HepG2 (cell line): ENCODE measurements around the gene TTLL11. TPM values are rescaled to one million over a fixed set of nuclear protein-coding genes. Genes with fewer than 3 reads are reported as not detected.
A peak's percentile ranks its signal among the peaks of the same experiment; 100 is the strongest.

Source experiments
- ATAC-seq: fragments of 200-7000 bp; cut with Tn5 transposase; 3 replicates; pipeline ENCODE4 v1.9.1; 2020; ENCODE audit warnings: mild to moderate bottlenecking, moderate library complexity
- BruUV-seq: library from RNA; stranded (reverse); fragments of 400-500 nt; replicated peaks from 2 replicates; lab custom pipeline; 2021; lab: Mats Ljungman, UMichigan
- CTCF ChIA-PET: fragments of 300-600 bp; formaldehyde crosslinking; extraction: SDS; loops from one replicate; lab custom pipeline; 2021; ENCODE audit warnings: low total read pairs, inconsistent platforms, low intra/inter-chr PET ratio; lab: Yijun Ruan, JAX
- POLR2A ChIA-PET: fragments of 350-600 bp; sonication (Branson Sonifier 250); formaldehyde crosslinking; loops from one replicate; lab custom pipeline; 2020; ENCODE audit warnings: antibody characterized with exemption, inconsistent platforms; lab: Yijun Ruan, JAX
- DNase-seq: peaks from one replicate; pipeline ENCODE4 v3.0.0-alpha.2; 2015; ENCODE audit warnings: low spot score
- FAIRE-seq: peaks from 3 replicates; lab custom pipeline; 2011; peaks lifted over from hg19 to GRCh38; lab: Jason Lieb, UNC
- H2AFZ ChIP-seq: one replicate; pipeline ENCODE4 v1.6.1; 2011; ENCODE audit warnings: low read length, inconsistent platforms
- H3K27ac ChIP-seq: fragments of 300-600 bp; 3 replicates; pipeline ENCODE4 v1.8.0; 2011; ENCODE audit warnings: mixed run types, mild to moderate bottlenecking, mixed read lengths, low read length, inconsistent platforms; ENCODE audit not compliant: insufficient read depth; ENCODE audit errors: extremely low read length
- H3K27me3 ChIP-seq, 2 experiments: fragments of 200-600 bp in 1 of 2; 2 replicates in 1 of 2; 3 replicates in 1 of 2; pipeline versions ENCODE4 v1.6.0 to v1.8.0; 2011; ENCODE audit warnings: low read length in 2 of 2, mild to moderate bottlenecking in 2 of 2, moderate library complexity in 2 of 2, inconsistent platforms in 1 of 2; ENCODE audit not compliant: insufficient read depth in 2 of 2, control insufficient read depth in 1 of 2
- H3K36me3 ChIP-seq, 2 experiments: fragments of 200-600 bp in 1 of 2; replicated peaks in 1 of 2; 2 replicates in 1 of 2; 3 replicates in 1 of 2; pipeline versions ENCODE4 v1.5.1 to v1.8.0; 2011; ENCODE audit warnings: low read length in 2 of 2, inconsistent platforms in 1 of 2; ENCODE audit not compliant: insufficient read depth in 2 of 2, control insufficient read depth in 1 of 2
- H3K4me1 ChIP-seq: 2 replicates; pipeline ENCODE4 v1.5.1; 2012; ENCODE audit warnings: low read length, inconsistent platforms; ENCODE audit not compliant: insufficient read depth
- H3K4me2 ChIP-seq: 2 replicates; pipeline ENCODE4 v1.6.0; 2011; ENCODE audit warnings: low read depth, low read length, inconsistent platforms
- H3K4me3 ChIP-seq, 3 experiments: fragments of 200-600 bp in 1 of 3; sonication (generic), shearing (Covaris generic) in 1 of 3; replicated peaks in 1 of 3; 2 replicates each; pipeline ENCODE4 v1.5.1; 2011 to 2016; ENCODE audit warnings: low read length in 3 of 3, inconsistent platforms in 2 of 3, low read depth in 2 of 3, mild to moderate bottlenecking in 2 of 3, control low read depth in 1 of 3, mixed read lengths in 1 of 3; ENCODE audit not compliant: insufficient read depth in 1 of 3
- H3K79me2 ChIP-seq: one replicate; pipeline ENCODE4 v1.6.1; 2011; ENCODE audit warnings: low read length, inconsistent platforms; ENCODE audit not compliant: insufficient read depth
- H3K9ac ChIP-seq: 2 replicates; pipeline ENCODE4 v1.6.0; 2011; ENCODE audit warnings: mild to moderate bottlenecking, low read depth, low read length, inconsistent platforms; ENCODE audit not compliant: insufficient read depth
- H3K9me3 ChIP-seq: 2 replicates; pipeline ENCODE4 v1.5.1; 2012; ENCODE audit warnings: mild to moderate bottlenecking, low read length
- H4K20me1 ChIP-seq: 2 replicates; pipeline ENCODE4 v1.6.0; 2011; ENCODE audit warnings: inconsistent platforms, mild to moderate bottlenecking, low read length, moderate library complexity; ENCODE audit not compliant: insufficient read depth
- CTCF ChIP-seq: sonication (generic); formaldehyde crosslinking; IDR thresholded peaks from 2 replicates; pipeline ENCODE4 v1.5.0; 2020; ENCODE audit warnings: mild to moderate bottlenecking, missing genetic modification reagents, moderate library complexity
- JUNB ChIP-seq: sonication (generic); formaldehyde crosslinking; IDR thresholded peaks from 2 replicates; pipeline ENCODE4 v1.8.0; 2022; ENCODE audit warnings: missing genetic modification reagents, mild to moderate bottlenecking, borderline replicate concordance
- UBTF ChIP-seq: sonication (generic); formaldehyde crosslinking; IDR thresholded peaks from 2 replicates; pipeline ENCODE4 v1.4.0; 2020; ENCODE audit warnings: mild to moderate bottlenecking, missing genetic modification reagents
- ZMAT5 ChIP-seq: sonication (generic); formaldehyde crosslinking; IDR thresholded peaks from 2 replicates; pipeline ENCODE4 v1.5.0; 2020; ENCODE audit warnings: mild to moderate bottlenecking, low read depth, missing genetic modification reagents, borderline replicate concordance
- ZNF800 ChIP-seq: sonication (generic); formaldehyde crosslinking; IDR thresholded peaks from 2 replicates; pipeline ENCODE4 v1.4.0; 2020; ENCODE audit warnings: missing genetic modification reagents
- WGBS: methylation state at CpG from one replicate; pipeline ENCODE4 v1.1.6; 2017; ENCODE audit warnings: low lambda C conversion rate; 5-methylcytosine and 5-hydroxymethylcytosine counted together
- in situ Hi-C: cut with HindIII; loops from 2 replicates; pipeline ENCODE4 v1.10.0; 2017; ENCODE audit warnings: low pct_unique_long_range_greater_than_20kb; ENCODE audit not compliant: extremely low pct_ligation_motif_present
- intact Hi-C: fragments of 100-400 bp; cut with micrococcal nuclease; formaldehyde crosslinking; loops from one replicate; pipeline ENCODE4 v1.10.0; 2022; ENCODE audit not compliant: unreplicated experiment
- polyA plus RNA-seq, 8 experiments: library from polyadenylated mRNA; depleted of rRNA in 3 of 8; stranded (reverse) in 7 of 8; unstranded in 1 of 8; fragments of >200 nt; fragmentation: Illumina TruSeq in 4 of 8; extraction: Trizol in 4 of 8; gene quantifications; 2 replicates each; pipeline versions ENCODE4 v1.2.1 to v1.2.3, GENCODE V29; 2011 to 2016; ENCODE audit warnings: low read depth in 4 of 8, missing spikeins in 1 of 8, mixed read lengths in 1 of 8; ENCODE audit not compliant: insufficient read depth in 1 of 8
- total RNA-seq, 5 experiments: library from RNA; depleted of rRNA; stranded (reverse); fragments of >200 nt; fragmentation: Illumina TruSeq; extraction: Trizol; gene quantifications; 2 replicates each; pipeline ENCODE4 v1.2.3, GENCODE V29; 2016; ENCODE audit warnings: low read depth in 1 of 5
- TF ChIP-seq, protein P1 (sequence below): sonication (generic); formaldehyde crosslinking; IDR thresholded peaks from 2 replicates; pipeline ENCODE4 v1.9.0; 2021; ENCODE audit warnings: mild to moderate bottlenecking, missing genetic modification reagents

TTLL11 gene
- total and polyA plus RNA-seq, 2 of the 13 experiments (the other 11 are each of a cell fraction or from before 2014, with no cell fraction given): 4.5 to 5.2 TPM

DNA sequence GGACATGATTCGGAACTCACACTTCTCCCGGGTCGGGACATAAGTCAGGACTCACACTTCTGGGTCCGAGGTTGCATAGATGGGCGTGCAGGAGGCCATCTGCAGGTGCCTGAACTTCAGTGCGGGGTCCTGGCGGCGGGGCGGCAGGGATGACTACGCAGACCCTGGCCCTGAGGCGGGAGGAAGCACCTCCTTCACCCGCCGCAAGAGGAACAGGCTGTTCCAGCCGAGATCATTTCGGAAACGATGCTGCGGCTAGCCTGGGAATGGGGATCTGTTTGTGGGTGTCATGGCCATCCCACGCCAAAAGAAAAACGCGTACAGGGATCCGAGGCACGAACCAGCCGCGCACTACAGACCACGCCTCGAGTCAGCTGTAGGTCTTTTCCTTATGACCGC, 196.6 kb downstream of the TTLL11 start (continued):
- no peak for TF ChIP-seq ZNF800 (CRISPR knock-in tag)

DNA sequence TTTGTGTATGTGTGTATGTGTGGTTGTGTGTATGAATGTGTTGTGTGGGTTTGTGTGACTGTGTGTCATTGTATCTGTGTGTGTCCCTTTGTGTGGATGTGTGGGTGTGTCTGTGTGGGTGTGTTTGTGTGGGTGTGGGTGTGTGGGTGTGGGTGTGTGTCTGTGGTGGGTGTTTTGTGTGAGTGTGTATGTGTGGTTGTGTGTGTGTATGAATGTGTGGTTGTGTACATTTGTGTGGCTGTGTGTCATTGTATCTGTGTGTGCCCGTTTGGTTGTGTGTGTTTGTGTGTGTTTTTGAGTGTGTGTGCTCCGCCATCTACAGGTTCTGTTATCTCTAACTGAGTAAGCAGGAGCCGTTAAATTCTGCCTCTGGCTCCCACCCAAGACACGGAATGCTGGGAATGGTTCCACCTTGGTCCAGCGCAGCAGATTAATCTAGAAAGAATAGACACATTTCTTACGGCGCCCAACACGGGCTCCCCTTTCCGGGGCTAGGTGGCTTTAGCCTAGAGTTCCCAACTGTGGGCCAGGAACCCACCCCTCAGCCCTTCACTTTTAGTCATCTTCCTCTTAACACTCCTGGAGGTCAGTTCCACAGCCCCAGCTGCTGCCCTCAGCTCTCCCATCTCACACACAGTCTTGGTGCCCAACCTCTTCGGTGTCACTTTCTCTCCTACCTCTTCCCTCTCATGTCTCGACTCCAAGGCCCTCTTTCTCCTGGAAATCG, 197.1 kb downstream of the TTLL11 start:
- 0 out of 5 replicates have a peak, but pooled peaks cover 0 to 1% of the 10 kb centered on the region in 2 experiments for H3K27me3 ChIP-seq
- 0 out of 2 replicates have a peak, but pooled peaks have one; percentile 16 for TF ChIP-seq CTCF
- no peak for TF ChIP-seq ZMAT5 (CRISPR knock-in tag)
- peak; percentile 30; the same call in 1 of the 2 replicates for TF ChIP-seq UBTF (CRISPR knock-in tag)
- TF ChIP-seq JUNB (CRISPR knock-in tag): 0 out of 2 replicates have a peak, but pooled peaks have one; percentile 7
- TF ChIP-seq, protein P1, sequence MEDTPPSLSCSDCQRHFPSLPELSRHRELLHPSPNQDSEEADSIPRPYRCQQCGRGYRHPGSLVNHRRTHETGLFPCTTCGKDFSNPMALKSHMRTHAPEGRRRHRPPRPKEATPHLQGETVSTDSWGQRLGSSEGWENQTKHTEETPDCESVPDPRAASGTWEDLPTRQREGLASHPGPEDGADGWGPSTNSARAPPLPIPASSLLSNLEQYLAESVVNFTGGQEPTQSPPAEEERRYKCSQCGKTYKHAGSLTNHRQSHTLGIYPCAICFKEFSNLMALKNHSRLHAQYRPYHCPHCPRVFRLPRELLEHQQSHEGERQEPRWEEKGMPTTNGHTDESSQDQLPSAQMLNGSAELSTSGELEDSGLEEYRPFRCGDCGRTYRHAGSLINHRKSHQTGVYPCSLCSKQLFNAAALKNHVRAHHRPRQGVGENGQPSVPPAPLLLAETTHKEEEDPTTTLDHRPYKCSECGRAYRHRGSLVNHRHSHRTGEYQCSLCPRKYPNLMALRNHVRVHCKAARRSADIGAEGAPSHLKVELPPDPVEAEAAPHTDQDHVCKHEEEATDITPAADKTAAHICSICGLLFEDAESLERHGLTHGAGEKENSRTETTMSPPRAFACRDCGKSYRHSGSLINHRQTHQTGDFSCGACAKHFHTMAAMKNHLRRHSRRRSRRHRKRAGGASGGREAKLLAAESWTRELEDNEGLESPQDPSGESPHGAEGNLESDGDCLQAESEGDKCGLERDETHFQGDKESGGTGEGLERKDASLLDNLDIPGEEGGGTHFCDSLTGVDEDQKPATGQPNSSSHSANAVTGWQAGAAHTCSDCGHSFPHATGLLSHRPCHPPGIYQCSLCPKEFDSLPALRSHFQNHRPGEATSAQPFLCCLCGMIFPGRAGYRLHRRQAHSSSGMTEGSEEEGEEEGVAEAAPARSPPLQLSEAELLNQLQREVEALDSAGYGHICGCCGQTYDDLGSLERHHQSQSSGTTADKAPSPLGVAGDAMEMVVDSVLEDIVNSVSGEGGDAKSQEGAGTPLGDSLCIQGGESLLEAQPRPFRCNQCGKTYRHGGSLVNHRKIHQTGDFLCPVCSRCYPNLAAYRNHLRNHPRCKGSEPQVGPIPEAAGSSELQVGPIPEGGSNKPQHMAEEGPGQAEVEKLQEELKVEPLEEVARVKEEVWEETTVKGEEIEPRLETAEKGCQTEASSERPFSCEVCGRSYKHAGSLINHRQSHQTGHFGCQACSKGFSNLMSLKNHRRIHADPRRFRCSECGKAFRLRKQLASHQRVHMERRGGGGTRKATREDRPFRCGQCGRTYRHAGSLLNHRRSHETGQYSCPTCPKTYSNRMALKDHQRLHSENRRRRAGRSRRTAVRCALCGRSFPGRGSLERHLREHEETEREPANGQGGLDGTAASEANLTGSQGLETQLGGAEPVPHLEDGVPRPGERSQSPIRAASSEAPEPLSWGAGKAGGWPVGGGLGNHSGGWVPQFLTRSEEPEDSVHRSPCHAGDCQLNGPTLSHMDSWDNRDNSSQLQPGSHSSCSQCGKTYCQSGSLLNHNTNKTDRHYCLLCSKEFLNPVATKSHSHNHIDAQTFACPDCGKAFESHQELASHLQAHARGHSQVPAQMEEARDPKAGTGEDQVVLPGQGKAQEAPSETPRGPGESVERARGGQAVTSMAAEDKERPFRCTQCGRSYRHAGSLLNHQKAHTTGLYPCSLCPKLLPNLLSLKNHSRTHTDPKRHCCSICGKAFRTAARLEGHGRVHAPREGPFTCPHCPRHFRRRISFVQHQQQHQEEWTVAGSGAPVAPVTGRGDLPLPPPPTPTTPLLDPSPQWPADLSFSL (CRISPR knock-in tag): peak; percentile 98
- no peak overlapping the region for H3K4me2 ChIP-seq
- H3K4me1 ChIP-seq: no peaks in the 10 kb centered on the region
- DNase-seq (peak; percentile 5), ATAC-seq (peak; percentile 67), FAIRE-seq (peak; percentile 32)
- ChIA-PET POLR2A (no interaction called here), CTCF (no interaction called here)
- in situ Hi-C loops: no loop called here
- intact Hi-C loops: no loop called here
- no peak overlapping the region for H3K9ac ChIP-seq
- H4K20me1 ChIP-seq: no peaks in the 10 kb centered on the region
- H3K79me2 ChIP-seq: no peaks in the 10 kb centered on the region
- H3K9me3 ChIP-seq: no peaks in the 10 kb centered on the region
- 10% methylated on average over 6 of the region's 12 CpGs for WGBS
- BruUV-seq: no TSS peak
- H3K4me3 ChIP-seq: no peak overlapping the region
- H3K36me3 ChIP-seq: no peaks in the 10 kb centered on the region
- H2AFZ ChIP-seq: no peak overlapping the region
- no peak overlapping the region for H3K27ac ChIP-seq
